GM10266 (cell line): Measurements from ENCODE around the gene CEP68.

ENCODE experiments used
- DNase-seq: peaks from one replicate; pipeline ENCODE4 v3.0.0; 2012; ENCODE audit errors: extremely low spot score
- CTCF ChIP-seq: IDR thresholded peaks from 2 replicates; pipeline ENCODE4 v1.5.1; 2012; ENCODE audit warnings: mild to moderate bottlenecking, low read depth; ENCODE audit not compliant: control insufficient read depth, insufficient read depth; ENCODE audit errors: missing control alignments

CEP68 gene

GRCh38 chr2:65093211-65093610, 37.0 kb downstream of the CEP68 start:
- DNase-seq: no peak
- no peak for TF ChIP-seq CTCF

- no peak for DNase-seq
- TF ChIP-seq CTCF: no peak
Observed at GRCh38 chr2:65096948-65097347, 40.7 kb downstream of the CEP68 start.

- DNase-seq: no peak
- no peak for TF ChIP-seq CTCF
Observed at GRCh38 chr2:65097844-65098243, 41.6 kb downstream of the CEP68 start.

- no peak for DNase-seq
- TF ChIP-seq CTCF: no peak
Observed at GRCh38 chr2:65098741-65099140, 42.5 kb downstream of the CEP68 start.

GRCh38 chr2:65101071-65101470, 44.9 kb downstream of the CEP68 start:
- no peak for TF ChIP-seq CTCF
- no peak for DNase-seq

- no peak for DNase-seq
Observed at GRCh38 chr2:65103013-65103715, 46.9 kb downstream of the CEP68 start.

GRCh38 chr2:65107530-65107929, 51.3 kb downstream of the CEP68 start:
- no peak for TF ChIP-seq CTCF
- DNase-seq: no peak

More at GRCh38 chr2:65103013-65103715, 46.9 kb downstream of the CEP68 start:
- no peak for TF ChIP-seq CTCF
